HepG2 (cell line): ENCODE results near the gene NCOA7.
"Not testable (repeated sequence)": the region's sequence is repeated elsewhere in the genome, so short reads cannot be mapped to it uniquely, and the experiment has no call there.

Experiments
- CBFB ChIP-seq: sonication (generic); formaldehyde crosslinking; IDR thresholded peaks from 2 replicates; pipeline ENCODE4 v1.4.0; 2020; ENCODE audit warnings: missing genetic modification reagents
- NBN ChIP-seq: fragments of 450-650 bp; conservative IDR thresholded peaks from 2 replicates; pipeline ENCODE4 v1.6.1; 2017
- TF ChIP-seq, protein P1 (sequence below): sonication (generic); formaldehyde crosslinking; IDR thresholded peaks from 2 replicates; pipeline ENCODE4 v1.8.1; 2023; ENCODE audit warnings: mild to moderate bottlenecking, missing genetic modification reagents, borderline replicate concordance

DNA sequence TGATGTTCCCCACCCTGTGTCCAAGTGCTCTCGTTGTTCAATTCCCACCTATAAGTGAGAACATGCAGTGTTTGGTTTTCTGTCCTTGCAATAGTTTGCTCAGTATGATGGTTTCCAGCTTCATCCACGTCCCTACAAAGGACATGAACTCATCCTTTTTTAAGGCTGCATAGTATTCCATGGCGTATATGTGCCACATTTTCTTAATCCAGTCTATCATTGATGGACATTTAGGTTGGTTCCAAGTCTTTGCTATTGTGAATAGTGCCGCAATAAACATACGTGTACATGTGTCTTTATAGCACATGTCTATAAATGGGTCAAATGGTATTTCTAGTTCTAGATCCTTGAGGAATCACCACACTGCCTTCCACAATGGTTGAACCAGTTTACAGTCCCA is 144.8 kb downstream of the NCOA7 start:
- not testable (repeated sequence) for TF ChIP-seq NBN; CBFB (CRISPR knock-in tag)
- TF ChIP-seq, protein P1, sequence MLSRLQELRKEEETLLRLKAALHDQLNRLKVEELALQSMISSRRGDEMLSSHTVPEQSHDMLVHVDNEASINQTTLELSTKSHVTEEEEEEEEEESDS (CRISPR knock-in tag), result not testable (repeated sequence)
